CD4-positive, alpha-beta T cell treated with Interleukin-12 subunit alpha and Interleukin-12 subunit beta, for 1 hour (primary cell): ENCODE measurements around the gene FADS3.

Experiments used
- DNase-seq: peaks from one replicate; pipeline ENCODE4 v3.0.0-alpha.2; 2020

FADS3 gene

GRCh38 chr11:61912991-61913698, 21.8 kb upstream of the FADS3 start:
- no peak for DNase-seq

- peak; percentile 14 for DNase-seq
Observed at GRCh38 chr11:61912530-61912898, 21.2 kb upstream of the FADS3 start.

GRCh38 chr11:61911701-61912529, 20.6 kb upstream of the FADS3 start:
- DNase-seq, result no peak

DNA sequence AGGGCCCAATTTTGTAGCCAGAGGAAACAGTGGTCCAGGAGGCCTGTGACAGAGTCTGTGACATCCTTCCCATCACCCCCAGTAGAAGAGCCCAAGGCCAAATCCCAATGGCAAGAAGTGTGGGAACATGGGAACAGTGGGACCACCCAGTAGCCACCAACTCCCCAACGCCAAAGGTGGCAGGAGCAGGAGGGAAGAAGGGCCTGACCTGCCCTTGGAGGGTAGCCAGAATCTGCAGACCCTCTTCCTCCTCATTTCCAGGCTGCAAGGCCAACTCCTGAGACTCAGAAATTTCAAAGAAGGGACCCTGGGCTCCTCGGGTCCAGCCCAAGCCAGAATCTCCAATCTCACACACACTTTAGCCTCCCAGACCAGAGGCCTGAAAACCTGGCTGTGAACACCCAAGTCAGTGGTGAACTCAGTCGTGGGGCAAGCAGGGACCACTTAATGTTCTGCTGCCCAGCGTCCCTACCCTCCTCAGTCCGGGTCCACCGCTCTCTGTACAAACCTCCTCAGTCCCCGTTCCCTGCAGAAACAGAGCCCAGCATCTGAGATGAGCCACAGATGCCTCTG, 19.9 kb upstream of the FADS3 start:
- no peak for DNase-seq

- no peak for DNase-seq
Observed at GRCh38 chr11:61910187-61911127, 19.1 kb upstream of the FADS3 start.

- no peak for DNase-seq
Observed at GRCh38 chr11:61908730-61909316, 17.5 kb upstream of the FADS3 start.

DNA sequence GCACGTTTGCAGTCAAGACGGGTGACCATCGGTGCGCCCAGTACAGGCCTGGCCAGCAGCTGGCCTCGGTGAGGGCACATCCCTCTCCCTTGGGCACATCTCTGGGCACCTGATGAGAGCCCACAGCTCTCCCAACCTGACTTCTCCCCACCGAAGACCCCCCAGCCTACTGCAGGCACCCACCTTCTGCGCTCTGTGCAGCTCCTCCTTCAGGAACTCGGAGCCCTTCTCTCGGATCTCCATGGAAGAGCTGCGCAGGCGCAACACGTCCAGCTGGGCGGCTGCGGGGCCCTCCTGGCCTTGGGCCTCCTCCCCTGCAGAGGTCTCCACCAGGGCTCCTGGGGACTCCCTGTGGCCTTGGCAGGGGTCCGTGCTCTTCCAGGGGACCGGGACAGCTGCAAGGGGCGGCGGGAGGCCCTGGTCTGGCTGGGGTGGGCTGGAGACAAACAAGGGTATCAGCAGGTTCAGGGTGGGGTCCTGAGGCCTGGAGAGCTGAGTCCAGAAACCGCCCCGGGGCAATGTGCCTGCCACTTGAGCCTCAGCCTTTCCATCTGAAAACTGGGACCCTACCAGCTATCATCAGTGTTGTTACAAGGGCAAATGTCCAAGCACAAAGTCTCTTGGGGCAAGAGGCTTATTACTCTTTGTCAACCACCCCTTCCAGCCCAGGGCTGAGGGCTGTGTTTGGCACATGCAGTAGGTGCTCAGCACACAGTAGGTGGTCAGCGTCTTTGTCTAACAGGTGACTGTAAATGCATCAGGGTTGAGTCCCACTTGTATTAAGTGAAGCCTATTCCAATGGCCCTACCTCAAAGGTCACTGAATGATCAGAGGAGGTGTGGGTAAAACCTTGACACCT, 16.8 kb upstream of the FADS3 start:
- no peak for DNase-seq

GRCh38 chr11:61907282-61907681, 15.9 kb upstream of the FADS3 start:
- no peak for DNase-seq

DNA sequence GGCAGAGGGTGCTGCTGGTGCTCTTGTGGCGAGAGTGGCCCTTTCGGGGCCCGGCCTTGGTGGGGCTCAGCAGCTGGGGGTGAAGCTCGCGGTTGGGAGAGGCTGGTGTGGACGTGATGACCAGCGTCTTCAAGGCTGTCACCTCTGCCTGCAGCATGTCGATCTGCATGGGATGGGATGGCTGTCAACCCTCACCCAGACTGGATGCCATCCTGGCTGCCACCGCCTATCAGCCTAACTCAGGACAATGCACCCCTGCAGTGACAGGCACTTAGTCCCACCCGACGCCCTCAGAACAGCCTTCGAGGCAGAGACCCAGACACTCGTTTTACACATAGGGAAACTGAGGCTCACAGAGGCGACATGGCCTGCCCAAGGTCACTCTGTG, 15.2 kb upstream of the FADS3 start:
- no peak for DNase-seq

DNA sequence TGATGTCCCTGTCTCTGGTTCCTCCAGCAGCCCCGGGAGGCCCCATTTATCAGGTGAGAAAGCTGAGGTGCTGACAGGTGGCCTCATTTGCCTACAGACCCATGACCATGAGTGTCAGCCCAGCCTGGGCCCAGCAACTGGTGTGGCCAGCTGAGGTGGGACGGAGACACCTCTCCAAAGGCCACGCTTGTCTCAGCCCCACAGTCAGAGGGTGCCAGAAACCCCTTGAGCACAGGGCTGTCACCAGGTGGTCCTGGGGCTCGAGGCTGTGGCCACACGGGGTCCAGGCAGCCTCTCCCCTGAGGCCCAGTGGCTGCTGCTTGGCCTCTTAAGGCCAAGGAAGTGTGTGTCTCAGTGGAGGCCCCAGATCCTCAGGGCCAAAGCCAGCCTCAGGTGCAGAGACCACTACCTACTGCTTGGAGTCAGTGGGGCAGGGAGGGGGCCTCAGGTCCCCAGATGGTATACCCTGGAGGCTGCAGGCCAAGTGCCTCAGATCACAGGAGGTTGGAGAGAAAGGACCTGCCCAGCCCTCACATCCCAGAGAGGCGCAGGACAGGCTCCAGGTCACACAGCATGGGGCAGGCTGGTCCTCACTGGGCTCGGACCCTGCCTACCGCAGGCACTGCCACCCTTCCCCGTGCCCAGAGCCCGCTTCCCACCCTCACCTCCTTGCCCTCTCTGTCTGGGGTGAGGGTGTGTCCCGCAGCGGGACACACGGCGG, 14.6 kb upstream of the FADS3 start:
- no peak for DNase-seq

DNA sequence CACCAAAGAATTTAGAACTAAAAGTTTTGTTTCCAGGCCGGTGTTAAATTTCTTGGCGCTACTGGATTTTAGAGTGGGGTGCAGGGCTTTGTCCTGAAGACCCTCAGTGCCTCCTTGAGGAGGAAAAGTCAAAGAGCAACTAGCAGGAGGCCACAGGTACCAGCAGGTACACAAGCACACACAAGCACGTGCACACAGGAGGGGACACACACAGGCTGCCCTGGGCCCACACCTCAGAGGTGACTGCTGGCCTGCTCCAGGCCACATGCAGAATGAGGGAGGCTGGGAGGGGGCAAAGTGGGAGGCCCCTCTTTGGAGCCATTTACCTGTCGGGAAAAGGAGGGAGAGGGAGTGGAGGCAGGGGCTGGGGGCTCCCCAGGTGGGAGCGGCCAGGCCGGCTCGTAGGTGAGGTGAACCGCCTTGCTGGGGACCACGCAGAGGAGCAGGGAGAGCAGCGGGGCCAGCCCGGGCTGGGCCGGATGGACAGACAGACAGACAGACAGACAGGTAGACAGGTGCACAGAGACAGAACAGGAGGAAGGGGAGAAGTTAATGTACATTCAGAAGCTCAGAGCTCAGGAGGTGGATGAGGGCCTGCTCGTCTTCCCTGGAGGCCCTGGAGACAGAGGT, 13.8 kb upstream of the FADS3 start:
- DNase-seq, result no peak

DNA sequence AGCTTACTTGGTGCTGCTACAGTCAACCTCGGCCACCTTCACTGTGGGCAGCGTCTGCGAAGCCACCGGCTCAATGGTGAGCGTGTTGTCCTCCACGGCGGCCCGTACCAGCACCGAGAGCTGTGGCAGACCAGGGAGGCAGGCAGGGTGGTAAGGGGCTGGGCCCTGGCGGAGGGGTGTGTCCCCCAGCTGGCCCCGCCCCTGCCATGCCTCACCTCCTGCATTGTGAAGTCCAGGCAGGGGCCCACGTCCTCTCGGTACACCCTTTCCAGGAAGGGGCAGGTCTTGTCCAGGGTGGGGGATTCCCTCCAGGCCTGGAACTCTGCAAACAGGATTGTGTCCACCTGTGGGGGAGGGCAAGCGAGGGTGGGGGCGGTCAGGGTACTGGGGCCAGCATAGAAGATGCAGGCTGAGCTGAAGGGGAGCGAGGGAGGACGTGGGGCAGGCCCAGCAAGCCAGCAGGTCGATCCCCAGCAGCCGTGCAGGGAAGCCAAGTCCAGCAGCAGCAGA, 13.2 kb upstream of the FADS3 start:
- DNase-seq, result no peak

DNA sequence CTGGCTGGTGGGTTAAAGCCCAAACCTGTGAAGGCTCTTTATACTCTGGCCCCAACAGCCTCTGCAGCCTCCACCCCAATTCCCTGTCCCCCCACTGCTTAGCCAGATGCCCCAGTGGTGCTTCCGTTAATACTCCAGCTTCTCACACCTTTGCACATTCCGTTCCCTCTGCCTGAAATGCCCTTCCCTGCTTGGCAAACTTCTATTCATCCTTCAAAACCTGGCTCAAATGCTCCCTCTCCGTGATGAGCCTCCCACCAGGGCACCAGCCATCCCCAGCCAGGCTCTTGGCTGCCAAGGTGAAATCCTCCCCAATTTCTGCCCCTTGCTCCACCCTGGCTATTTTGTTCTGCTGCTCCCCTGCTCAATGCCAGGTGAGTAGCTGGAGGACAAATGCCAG, 12.5 kb upstream of the FADS3 start:
- no peak for DNase-seq

DNA sequence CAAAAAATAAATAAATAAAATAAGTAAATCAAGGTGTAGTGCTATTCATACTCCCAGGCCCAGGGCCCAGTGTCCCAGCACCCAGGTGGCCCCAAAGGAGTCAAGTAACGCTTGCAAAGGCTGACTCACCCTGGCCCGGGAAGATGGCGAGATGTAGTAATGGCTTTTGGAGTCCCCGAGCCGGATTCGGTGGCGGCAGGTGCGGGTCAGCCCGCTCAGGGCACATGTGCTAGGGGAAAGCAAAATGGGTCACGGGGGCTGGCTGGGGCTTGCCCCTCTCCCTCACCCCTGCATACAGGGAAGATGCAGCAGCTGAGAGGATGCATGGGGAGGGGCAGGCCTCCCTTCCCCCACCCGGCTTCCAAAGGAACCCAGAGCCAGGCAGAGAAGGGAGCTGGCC, 11.0 kb upstream of the FADS3 start:
- DNase-seq, result no peak

- no peak for DNase-seq
Observed at GRCh38 chr11:61901397-61901796, 10.1 kb upstream of the FADS3 start.

DNA sequence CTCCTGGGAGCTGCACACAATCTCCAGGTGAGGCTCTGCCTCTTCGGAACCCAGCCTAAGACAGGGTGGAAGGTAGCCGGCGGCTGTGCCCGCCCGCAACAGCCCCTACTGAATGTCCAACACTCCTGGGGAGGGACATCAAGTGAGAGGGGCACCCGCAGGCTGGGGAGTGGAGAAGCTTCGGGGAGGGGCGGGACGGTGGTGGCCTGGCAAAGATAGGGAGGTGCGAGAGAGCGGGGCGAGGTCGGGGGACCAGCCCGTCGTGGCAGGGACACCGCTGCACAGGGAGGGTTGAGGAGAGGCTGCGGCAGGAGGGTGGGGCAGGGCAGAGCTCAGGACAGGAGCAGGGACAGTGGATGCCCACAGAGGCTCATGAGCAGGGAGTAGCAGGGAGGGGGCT, 8.9 kb upstream of the FADS3 start:
- DNase-seq, result no peak

GRCh38 chr11:61899146-61899841, 7.9 kb upstream of the FADS3 start:
- peak; percentile 93 for DNase-seq

- DNase-seq, result no peak
Observed at GRCh38 chr11:61898247-61898582, 6.9 kb upstream of the FADS3 start.

DNA sequence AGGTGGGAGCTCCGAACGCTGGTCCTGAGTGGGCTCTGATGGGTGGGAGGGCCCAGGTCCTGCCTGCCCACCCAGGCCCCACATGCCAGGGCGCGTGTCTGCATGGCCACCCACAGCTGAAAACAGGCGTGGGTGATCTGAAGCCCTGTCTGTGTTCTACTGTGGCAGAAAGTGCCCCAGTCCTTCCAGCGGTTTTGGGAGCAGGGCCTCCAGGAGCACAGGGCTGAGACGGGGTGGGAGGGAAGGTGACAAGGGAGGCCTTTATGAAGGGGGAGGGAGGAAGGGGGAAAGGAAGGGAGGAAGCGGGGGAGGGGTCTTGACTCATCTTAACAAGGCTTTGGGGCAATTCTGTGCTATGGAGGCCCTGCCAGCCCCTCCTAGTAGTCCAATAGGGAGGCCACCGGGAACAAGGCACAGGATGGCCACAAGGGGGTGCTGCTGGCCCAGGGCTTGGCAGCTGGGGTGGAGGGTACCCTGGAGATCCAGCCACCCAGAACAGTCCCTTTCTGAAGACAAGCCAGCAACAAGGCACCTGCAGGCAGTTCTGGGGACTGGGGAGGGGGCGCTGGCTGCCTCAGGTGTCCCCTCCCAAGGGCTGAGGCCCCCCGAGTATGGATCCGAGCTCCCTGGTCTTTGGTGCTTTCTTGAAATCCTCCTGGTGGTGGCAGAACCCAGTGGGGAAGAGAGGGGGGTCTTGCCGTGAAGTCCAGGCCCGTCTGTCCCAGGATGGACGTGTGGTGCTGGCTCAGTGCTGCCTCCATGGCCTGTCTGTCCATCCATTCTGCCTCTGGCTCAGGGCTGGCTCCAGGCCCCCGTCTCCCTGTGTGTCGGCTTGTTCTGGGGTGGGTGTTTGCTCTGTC, 6.3 kb upstream of the FADS3 start:
- DNase-seq, result peak; percentile 80
